Measurements from ENCODE around the gene GSE1. TPM values are rescaled to one million over a fixed set of nuclear protein-coding genes. Genes with fewer than 3 reads are reported as not detected.

Gene GSE1
- total and polyA plus RNA-seq, 9 of the 15 experiments (the other 6 are each of a cell fraction or from before 2014, with no cell fraction given) = 12.2 to 244 (median 57.9) TPM

DNA sequence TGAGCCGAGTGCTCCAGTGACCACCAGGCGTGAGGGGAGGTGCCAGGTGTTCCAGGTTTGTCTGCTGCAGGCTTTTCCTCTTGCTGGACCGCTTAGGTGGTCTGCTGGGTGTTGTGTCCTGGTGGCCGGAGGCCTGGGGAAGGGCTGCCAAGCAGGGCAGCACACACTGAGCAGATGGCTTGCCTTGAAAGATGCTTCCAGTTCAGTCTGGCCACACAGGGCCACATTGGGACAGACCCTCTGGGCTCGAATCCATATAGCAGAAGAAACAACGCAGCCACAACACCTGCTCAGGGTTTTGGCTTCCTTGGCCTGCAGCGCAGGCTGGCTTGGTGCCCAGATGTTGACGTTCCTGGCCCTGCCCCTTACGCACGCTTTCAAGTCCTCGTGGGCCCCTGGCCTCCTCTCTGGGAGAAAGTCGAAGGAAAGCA, 50.8 kb downstream of the GSE1 start:
- Histone ChIP-seq H4K20me1 (replicated peaks; ENCODE audit: control insufficient read depth, insufficient read depth, low read length) (peaks cover 26% of the 10 kb centered on the region), H3K4me1 (replicated peaks in 1 of 2; ENCODE audit: control insufficient read depth in 2 of 2, insufficient read depth in 2 of 2, low read length in 2 of 2) (peaks cover 0 to 8% of the 10 kb centered on the region in 2 experiments; a peak in 1 of 5 replicates), H3K4me2 (ENCODE audit: insufficient read depth, low read length) (no peak overlapping the region), H3K9ac (ENCODE audit: insufficient read depth in 1 of 2, low read depth in 2 of 2, low read length in 2 of 2) (peak overlapping the region in 1 of 2 experiments; percentile 62; a peak in 1 of 4 replicates), H3K27ac (ENCODE audit: extremely low read depth, low read depth, low read length) (no peak overlapping the region), H2AFZ (ENCODE audit: low read depth, low read length) (no peak overlapping the region), H3K9me3 (replicated peaks; ENCODE audit: control insufficient read depth, insufficient read depth, low read depth, low read length) (no peaks in the 10 kb centered on the region), H3K9me1 (ENCODE audit: control insufficient read depth, insufficient read depth, low read length) (no peaks in the 10 kb centered on the region), H3K27me3 (ENCODE audit: control insufficient read depth in 2 of 2, insufficient read depth in 2 of 2, low read length in 2 of 2) (no peaks in the 10 kb centered on the region), H3K36me3 (ENCODE audit: control insufficient read depth, insufficient read depth, low read length) (peaks cover 99% of the 10 kb centered on the region), H3K79me2 (ENCODE audit: control insufficient read depth, insufficient read depth, low read length) (peaks cover 13% of the 10 kb centered on the region; the same call in 2 of the 3 replicates), H3K4me3 (no peak overlapping the region)
- no peak for DNase-seq (ENCODE audit: extremely low read depth in 1 of 4, low spot score in 3 of 4)
- intact Hi-C loops (cut with micrococcal nuclease) = no loop called here
- in situ Hi-C loops (cut with MboI) = no loop called here
- BruUV-seq (replicated peaks) = no TSS peak
- 86% methylated on average over 12 of the region's 12 CpGs for WGBS (ENCODE audit: insufficient coverage, low coverage, missing lambda C conversion rate)
- ATAC-seq = no peak
- TF ChIP-seq DDX20 (tag; IDR thresholded peaks at IDR 0.05; ENCODE audit: low read depth) (no peak), ZEB2 (IDR thresholded peaks at IDR 0.05) (no peak), KLF13 (tag; IDR thresholded peaks at IDR 0.05; ENCODE audit: borderline replicate concordance, low read depth) (no peak), POLR2AphosphoS2 (IDR thresholded peaks at IDR 0.05; ENCODE audit: low read length) (peak; percentile 35; the same call in 1 of the 2 replicates), NFIC (IDR thresholded peaks at IDR 0.05) (peak; percentile 21), POLR2G (IDR thresholded peaks at IDR 0.05; ENCODE audit: low read depth, low read length) (peak; percentile 63), HEY1 (CRISPR knock-in tag; IDR thresholded peaks at IDR 0.05; ENCODE audit: borderline replicate concordance) (no peak), RBM22 (IDR thresholded peaks at IDR 0.05; ENCODE audit: low read depth, low read length, poor library complexity, severe bottlenecking) (peak; percentile 93), RBM34 (IDR thresholded peaks at IDR 0.05; ENCODE audit: borderline replicate concordance, insufficient read depth, low read length) (no peak)
- FAIRE-seq = no peak
- ChIA-PET CTCF (ENCODE audit: low intra/inter-chr PET ratio) (no interaction called here), POLR2A (no interaction called here)
